GM12801 (cell line): ENCODE measurements around the gene HDAC9.

ENCODE experiments used
- TF ChIP-seq, protein P1 (sequence below): IDR thresholded peaks from one replicate; pipeline ENCODE4 v1.5.1; 2011; ENCODE audit warnings: control low read depth; ENCODE audit not compliant: insufficient read length; ENCODE audit errors: extremely low read depth

Gene HDAC9

DNA sequence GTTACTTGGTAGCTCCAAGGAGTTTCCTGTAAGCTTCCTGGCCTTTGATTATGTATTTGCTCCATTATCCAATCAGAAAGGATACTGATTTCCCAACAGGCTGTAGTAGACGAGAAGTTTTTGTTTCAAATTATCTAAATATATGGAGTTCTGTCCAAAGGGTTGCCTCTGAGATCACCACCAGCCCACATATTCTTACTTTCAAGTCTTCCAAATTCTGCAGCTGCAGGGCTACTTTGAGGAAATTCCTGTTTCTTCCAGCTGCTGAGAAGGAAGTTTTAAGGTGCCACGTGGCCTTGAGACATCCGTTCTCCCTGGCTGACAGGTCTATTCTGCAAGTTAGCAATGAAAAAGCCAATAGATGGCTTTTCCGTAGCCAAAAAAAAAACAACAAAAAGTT lies 335.9 kb downstream of the HDAC9 start:
- TF ChIP-seq, protein P1, sequence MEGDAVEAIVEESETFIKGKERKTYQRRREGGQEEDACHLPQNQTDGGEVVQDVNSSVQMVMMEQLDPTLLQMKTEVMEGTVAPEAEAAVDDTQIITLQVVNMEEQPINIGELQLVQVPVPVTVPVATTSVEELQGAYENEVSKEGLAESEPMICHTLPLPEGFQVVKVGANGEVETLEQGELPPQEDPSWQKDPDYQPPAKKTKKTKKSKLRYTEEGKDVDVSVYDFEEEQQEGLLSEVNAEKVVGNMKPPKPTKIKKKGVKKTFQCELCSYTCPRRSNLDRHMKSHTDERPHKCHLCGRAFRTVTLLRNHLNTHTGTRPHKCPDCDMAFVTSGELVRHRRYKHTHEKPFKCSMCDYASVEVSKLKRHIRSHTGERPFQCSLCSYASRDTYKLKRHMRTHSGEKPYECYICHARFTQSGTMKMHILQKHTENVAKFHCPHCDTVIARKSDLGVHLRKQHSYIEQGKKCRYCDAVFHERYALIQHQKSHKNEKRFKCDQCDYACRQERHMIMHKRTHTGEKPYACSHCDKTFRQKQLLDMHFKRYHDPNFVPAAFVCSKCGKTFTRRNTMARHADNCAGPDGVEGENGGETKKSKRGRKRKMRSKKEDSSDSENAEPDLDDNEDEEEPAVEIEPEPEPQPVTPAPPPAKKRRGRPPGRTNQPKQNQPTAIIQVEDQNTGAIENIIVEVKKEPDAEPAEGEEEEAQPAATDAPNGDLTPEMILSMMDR: no peak

DNA sequence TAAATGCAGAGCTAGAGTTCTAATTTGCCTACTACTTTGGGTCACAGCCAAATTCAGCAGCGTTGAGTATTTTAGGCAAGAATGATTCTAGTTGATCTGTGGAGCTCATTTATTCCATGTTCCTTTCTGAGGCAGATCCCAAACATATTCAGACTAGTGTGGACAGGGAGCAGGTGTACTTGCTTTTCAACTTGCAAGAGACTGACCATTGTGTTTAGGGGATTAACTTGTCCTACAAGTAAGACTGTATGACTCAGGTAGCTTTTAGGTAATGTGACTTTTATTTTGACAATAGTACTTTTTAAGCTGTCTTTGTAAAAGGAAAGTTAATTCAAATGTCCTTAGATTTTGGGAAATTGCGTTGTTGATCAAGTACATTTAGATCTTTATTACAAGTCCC lies 336.4 kb downstream of the HDAC9 start:
- TF ChIP-seq, protein P1: no peak

DNA sequence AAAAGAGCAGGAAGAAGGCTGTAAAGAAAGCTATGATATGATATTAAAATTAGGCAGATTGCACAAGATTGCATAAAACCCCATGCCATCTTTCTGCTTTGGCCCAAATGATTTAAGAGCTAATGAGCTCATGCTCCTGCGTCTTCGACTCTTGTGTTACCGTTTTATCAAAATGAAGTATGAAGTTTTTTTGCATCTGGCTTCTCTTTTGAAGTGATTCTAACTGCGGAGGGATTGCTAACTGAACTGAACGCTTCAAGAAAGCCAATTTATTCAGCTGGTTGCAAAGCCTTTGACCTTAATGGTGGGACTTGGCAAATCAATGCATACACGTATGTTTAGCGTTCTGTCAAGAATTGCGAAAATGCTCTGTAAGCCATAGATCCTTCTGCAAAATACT lies 339.0 kb downstream of the HDAC9 start:
- TF ChIP-seq, protein P1: no peak

DNA sequence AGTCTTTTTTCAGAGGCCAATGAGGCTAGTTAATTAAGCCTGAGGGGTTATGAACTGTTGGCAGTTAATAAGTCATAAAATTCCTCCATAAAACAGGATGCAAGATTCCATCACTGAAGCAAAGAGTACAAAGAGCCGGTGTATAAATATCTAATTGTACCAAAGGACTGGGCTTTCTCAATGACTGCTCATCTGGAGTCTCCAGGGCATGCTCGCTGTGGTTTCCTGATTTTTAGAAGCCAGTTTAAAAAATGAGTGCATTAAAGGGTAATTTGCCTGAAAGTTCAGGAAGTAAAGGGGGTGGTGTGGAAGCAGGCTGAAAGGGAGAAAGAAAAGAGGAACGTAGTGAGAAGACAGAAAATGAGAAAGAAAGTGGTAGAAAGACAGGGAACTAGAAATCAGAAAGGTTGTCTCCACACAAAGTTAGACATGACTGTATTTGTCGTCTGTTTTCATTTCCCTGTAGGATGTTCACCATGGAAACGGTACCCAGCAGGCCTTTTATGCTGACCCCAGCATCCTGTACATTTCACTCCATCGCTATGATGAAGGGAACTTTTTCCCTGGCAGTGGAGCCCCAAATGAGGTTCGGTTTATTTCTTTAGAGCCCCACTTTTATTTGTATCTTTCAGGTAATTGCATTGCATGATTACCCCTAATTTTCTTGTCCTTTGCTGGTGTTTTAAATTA lies 339.6 kb downstream of the HDAC9 start:
- TF ChIP-seq, protein P1: no peak

DNA sequence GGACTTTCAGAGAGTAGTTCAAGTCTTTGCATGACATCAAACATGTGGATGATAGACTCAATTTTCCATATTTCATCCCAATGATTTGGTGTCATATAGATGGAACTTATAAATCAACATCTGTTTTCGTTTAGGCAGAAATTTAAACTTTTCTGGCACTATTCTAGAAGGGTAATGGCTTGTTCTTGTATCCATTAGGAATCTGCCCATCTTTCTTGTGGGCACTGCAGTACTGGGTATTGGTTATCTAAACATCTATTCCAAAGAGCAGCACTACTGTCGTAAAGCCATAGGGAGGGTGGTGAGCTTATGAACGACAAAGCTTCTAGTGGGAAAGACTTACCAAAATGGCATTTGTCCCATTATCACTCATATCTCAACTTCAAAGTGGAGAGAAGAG lies 348.4 kb downstream of the HDAC9 start:
- TF ChIP-seq, protein P1: no peak

DNA sequence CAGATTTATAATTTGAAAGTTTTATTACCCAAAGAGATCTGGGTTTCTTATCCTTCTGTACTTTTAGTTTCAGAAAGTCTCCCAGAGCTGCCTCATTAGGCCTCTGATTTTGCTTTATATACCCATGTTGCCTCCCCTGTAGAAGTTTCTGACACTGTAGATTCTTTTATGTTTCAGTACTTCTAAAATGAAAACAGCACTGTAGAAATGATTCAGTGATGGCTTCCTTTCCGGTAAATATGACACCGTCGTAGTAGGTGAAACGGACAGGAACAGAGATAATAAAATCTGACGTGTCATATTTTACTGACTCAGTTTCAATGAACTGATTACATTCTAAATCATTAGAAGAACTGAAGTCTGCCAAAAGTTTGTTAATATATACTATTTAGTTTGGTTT lies 349.2 kb downstream of the HDAC9 start:
- TF ChIP-seq, protein P1: no peak

DNA sequence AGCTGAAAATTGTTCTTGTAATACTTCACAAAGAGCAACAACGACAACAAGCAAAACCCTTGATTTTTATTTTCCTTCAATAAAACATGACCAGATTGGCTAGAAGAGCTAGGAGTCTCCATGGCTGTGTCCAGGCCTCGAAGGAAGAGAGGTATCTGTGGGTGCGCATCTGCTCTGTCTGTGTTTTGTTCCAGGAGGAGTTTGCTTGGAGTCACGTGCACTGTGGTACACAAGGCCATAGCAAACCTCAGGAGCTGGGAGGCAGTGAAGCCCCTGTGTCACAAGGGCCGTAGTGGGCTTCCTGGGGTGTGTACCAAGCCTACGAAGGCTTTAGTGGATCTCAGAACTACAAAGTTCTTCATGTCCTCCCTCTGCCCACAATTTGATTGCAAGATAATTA lies 350.2 kb downstream of the HDAC9 start:
- TF ChIP-seq, protein P1: no peak
